ENCODE results near the gene SDK2.

The SDK2 gene

GRCh38 chr17:73551759-73552158 is 92.5 kb downstream of the SDK2 start:
- DNase-seq: peak; percentile 31

- no peak for DNase-seq
These were observed 93.1 kb downstream of the SDK2 start for GRCh38 chr17:73551144-73551543.

GRCh38 chr17:73550556-73550955 is 93.7 kb downstream of the SDK2 start:
- DNase-seq: no peak

DNA sequence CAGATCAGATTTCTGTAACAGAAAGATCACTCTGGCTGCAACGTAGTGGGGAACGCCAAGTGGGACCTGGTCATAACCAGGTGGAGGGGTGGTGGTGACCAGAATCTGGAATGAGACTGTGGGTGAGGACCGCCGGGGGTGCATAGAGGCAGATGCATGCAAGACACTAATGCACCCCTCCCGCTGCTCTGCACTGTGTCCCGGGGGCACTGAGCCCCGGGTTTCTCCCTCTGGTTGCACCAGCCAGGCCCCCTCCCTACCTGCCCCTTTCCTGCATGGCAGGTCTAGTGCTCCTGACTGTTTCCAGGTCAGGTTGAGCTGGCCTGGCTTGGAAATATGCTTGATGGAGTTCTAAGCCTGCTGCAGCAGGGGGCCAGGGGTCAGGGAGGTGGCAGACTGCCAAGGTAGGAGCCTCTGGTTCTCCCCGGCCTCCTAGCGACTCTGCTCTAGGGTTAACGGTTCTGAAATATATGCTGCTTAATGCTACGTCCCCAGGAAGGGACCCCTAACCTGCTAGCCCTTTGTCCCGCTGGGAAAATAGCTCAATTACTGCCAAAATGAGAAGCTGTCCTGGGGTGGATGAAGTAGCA is 94.3 kb downstream of the SDK2 start:
- no peak for DNase-seq

DNA sequence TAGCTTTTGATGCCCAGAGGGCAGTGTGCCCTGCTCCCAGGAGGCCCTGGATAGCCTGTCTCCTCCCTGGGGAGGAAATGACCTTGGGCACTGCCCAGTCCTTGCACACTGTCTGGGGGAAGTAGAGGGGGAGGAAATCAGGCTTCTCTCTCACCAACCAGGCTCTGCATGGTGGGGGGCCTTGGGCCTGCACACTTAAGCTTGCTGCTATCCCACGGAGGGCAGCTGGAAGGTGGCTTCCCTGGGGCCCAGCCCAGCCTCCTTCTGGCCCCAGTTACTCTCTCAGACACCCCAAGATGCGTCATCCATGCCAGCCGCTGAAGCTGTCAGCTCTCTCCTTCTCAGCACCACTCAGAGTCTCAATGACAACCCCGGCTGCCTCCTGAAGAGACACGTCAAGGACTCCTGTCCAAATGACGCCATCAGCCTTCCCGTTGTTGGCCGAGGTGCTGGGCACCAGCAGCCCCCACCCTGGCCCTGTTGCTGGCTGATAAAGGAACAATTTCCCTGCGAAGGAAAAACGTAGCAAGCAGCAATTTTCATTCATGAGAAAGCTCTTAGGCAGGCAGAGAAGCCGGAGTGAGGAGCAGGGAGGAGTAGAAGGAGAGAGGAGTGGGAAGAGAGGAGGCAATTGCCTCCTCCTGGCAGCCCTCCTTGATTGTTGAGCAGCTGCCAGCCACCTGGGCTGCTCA is 95.5 kb downstream of the SDK2 start:
- DNase-seq: no peak

- DNase-seq: no peak
These were observed 96.5 kb downstream of the SDK2 start for GRCh38 chr17:73547790-73548189.

- DNase-seq: peak; percentile 16
These were observed 97.3 kb downstream of the SDK2 start for GRCh38 chr17:73546770-73547536.

DNA sequence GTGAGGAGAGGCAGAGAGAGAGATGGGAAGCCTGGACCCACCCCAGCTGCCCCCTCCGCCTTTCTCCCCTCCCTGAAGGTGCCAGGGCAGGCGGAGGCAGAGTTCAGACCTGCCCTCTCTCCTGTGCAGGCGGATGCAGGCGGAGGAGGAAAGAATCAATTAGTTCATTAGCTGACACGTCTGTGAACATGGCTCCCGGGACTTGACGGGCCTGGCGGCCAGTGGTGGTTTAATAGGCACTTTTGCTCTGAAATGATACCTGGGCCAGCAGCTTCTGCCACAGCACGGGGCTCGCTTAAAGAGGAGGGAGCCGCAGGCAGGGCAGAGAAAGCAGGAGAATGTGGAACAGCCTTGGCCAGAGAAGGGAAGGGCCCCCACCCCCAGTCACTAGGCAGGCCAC is 98.1 kb downstream of the SDK2 start:
- no peak for DNase-seq

DNA sequence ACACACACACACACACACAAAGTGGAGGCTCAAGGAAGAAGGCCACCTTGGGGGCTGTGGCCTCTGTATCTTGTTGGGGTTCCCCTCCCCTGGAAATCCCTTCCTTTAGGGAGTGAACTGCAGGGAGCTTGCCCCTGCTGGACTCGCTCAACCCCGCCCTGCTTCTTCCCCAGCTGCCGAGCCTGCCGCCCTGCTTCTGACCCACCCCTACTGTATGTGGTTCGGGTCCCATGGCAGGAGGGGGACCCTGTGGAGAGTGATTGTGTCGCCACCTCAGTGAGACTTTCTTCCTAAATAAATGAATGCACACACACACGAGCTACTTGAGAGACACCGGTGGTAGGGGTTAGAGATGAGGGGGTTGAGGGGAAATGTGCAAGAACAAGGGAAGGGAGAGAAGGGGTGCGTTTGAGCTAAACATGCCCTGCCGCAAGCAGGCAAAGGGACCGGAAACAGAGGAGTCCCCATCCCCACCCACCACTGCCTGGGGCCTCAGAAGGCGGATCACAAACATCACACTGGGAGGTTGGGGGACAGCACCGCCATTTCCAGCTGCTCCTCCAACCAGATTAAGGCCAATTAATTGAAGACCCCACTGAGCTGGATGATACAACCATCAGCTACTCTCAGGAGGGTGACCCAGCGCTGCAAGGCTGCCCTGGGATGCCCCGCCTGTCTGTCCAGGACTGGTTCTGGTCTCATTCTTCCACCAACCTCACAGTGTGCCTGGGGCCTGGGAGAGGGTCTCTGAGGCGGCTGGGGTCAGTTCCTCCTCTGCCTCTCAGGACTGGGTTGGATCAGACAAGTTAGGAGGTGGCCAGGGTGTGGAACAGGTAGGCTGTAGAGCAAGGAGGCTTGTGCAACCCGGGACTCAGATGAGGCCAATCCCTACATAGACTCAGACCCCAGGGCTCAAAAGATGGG is 98.9 kb downstream of the SDK2 start:
- no peak for DNase-seq

DNA sequence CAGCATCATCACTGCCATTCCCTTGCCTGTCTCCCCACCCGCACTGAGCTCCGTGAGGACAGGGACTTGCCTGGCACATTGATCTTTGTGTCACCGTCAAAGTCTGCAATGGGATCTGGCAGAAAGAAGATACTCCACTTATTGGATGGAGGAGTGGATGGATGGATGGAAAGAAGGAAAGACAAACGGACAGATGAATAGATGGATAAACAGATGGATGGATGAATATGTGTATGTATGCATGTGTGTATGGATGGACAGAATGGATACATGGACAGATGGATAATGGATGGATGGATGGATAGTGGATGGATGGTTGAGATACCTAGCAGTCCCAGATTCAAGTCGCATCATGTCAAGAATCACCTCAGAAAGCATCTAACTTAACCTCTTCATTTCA is 99.9 kb downstream of the SDK2 start:
- no peak for DNase-seq

GRCh38 chr17:73542323-73542722 is 101.9 kb downstream of the SDK2 start:
- no peak for DNase-seq

GRCh38 chr17:73541561-73541981 is 102.7 kb downstream of the SDK2 start:
- no peak for DNase-seq

DNA sequence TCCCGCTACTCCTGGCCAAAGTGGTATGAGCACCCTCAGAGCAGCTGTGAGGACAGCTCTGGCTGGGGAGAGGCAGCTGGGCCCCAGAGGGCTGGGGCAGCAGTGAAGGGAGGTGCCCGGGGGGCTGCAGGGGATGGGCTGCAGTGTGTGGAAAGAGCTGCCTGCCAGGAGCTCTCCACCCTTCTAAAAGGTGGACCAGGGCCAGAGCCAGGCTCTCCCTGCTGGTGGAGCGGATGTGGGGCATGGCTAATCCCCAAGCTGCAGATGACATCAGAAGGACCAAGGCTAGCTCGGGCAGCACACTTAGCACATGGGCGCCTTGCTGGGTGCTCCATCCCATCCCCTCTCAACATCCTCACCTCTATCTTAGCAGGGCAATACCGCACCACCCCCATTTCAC is 103.1 kb downstream of the SDK2 start:
- DNase-seq: no peak

DNA sequence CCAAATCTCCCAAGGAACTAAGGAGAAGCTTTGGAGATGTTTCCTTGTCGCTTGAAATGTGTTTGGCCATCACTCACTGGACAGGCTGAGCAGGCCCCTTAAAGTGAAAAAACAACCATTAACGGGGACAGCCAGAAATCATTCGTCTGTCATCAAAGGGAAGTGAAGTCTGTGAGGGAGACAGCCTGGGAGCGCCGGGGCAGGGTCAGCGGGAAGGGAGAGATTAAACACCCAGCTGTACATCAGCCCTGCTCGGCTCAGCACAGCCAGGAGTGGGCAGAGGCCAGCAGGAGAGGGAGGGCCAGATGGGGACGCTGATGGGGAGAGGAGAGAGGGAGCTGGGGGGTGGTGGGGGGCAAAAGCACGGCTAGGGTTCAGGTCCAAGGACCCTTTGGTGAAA is 105.1 kb downstream of the SDK2 start:
- no peak for DNase-seq

DNA sequence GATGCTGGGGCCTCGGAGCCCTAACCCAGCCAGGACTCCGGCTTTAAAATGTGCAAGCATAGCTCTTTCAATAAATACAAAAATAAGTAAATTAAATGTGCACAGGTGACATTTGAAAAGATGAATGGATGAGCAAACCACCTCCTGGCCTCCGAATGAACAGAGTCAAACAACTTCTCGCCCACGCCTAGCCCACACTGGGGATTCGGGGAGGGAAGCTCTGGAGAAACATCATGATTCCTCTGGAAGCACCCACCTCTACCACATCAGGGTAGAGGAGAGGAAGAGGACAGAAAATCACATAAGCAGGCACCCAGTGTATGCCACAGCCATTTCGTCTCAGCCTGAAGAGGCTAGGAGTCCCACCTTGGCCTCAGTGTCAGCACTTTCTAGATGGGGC is 105.8 kb downstream of the SDK2 start:
- DNase-seq: no peak

- no peak for DNase-seq
These were observed 107.3 kb downstream of the SDK2 start for GRCh38 chr17:73536700-73537605.

- no peak for DNase-seq
These were observed 108.5 kb downstream of the SDK2 start for GRCh38 chr17:73535746-73536145.

DNA sequence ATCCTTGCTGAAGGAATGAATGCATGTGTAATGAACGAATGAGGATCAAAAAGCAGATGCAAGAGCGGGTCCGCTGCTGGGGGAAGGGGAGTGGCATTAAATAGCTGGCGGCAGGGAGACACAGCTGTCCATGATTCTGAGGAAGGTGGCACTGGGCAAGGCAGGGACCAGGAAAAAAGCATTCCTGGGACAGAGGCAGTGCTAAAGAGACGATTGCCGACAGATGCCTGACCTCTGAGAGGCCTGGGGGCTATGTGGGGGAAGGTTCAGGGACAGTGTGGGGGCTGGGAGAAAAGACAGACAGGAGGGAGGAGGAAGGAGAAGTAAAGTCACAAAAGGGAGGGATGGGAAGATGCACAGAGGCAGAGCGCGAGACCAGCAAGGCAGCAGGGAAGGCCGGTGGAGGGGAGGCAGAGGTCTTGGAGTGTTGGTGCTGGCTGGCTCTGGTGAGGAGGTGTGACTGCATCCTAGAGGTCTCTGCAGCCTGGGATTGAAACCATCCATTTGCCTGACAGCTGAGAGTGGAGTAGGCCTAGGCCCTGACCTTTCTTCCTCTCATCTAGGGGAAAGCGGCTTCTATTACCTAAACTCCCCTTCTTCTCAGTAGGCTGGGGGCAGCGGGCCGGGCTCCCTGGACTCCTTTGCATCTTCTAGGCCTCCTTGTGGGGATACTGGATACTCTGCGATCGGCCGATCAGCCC is 109.9 kb downstream of the SDK2 start:
- DNase-seq: no peak

GRCh38 chr17:73533781-73534180 is 110.5 kb downstream of the SDK2 start:
- no peak for DNase-seq

DNA sequence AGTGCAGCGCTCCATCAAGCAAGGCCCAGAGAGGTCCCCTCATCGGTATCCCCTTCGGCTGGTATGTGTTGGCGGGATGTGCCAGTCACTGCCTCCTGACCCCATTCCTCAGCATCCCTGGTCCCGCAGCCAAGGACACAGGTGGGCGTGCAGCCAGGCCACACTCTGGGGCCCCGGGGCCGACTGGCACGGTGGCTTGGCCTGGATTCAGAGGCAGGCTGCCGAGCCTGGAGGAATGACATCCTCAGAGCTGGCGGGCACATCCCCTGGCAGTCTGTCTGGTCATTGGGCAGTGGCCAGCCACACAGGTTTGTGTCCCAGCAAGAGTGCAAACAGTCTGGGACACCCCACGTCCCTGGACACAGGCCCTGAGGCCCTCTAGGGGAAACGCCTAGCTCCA is 111.1 kb downstream of the SDK2 start:
- no peak for DNase-seq

- no peak for DNase-seq
These were observed 111.8 kb downstream of the SDK2 start for GRCh38 chr17:73532421-73532901.

All from stimulated activated CD4-positive, alpha-beta T cell treated with anti-CD3 and anti-CD28 coated beads, Interleukin-1b, Interleukin-23, amount 100 ng/mL, for 48 hours (primary cell).